ENCODE results near the gene MARCHF9. TPM values are rescaled to one million over a fixed set of nuclear protein-coding genes. Genes with fewer than 3 reads are reported as not detected.
A peak's percentile ranks its signal among the peaks of the same experiment; 100 is the strongest.

MARCHF9 gene
- total RNA-seq, 1 donor = 2.6 TPM

GRCh38 chr12:57725851-57726150 is 29.1 kb upstream of the MARCHF9 start:
- no peak for DNase-seq (ENCODE audit: low read depth)
- TF ChIP-seq, protein P1, sequence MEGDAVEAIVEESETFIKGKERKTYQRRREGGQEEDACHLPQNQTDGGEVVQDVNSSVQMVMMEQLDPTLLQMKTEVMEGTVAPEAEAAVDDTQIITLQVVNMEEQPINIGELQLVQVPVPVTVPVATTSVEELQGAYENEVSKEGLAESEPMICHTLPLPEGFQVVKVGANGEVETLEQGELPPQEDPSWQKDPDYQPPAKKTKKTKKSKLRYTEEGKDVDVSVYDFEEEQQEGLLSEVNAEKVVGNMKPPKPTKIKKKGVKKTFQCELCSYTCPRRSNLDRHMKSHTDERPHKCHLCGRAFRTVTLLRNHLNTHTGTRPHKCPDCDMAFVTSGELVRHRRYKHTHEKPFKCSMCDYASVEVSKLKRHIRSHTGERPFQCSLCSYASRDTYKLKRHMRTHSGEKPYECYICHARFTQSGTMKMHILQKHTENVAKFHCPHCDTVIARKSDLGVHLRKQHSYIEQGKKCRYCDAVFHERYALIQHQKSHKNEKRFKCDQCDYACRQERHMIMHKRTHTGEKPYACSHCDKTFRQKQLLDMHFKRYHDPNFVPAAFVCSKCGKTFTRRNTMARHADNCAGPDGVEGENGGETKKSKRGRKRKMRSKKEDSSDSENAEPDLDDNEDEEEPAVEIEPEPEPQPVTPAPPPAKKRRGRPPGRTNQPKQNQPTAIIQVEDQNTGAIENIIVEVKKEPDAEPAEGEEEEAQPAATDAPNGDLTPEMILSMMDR (IDR thresholded peaks at IDR 0.05; ENCODE audit: insufficient read depth, low read depth, low read length) = no peak
- H3K4me3 ChIP-seq (ENCODE audit: low read depth, low read length) = peak overlapping the region; percentile 86

GRCh38 chr12:57726151-57726883 is 28.6 kb upstream of the MARCHF9 start:
- TF ChIP-seq, protein P1 (IDR thresholded peaks at IDR 0.05; ENCODE audit: insufficient read depth, low read depth, low read length) = peak; percentile 92

DNA sequence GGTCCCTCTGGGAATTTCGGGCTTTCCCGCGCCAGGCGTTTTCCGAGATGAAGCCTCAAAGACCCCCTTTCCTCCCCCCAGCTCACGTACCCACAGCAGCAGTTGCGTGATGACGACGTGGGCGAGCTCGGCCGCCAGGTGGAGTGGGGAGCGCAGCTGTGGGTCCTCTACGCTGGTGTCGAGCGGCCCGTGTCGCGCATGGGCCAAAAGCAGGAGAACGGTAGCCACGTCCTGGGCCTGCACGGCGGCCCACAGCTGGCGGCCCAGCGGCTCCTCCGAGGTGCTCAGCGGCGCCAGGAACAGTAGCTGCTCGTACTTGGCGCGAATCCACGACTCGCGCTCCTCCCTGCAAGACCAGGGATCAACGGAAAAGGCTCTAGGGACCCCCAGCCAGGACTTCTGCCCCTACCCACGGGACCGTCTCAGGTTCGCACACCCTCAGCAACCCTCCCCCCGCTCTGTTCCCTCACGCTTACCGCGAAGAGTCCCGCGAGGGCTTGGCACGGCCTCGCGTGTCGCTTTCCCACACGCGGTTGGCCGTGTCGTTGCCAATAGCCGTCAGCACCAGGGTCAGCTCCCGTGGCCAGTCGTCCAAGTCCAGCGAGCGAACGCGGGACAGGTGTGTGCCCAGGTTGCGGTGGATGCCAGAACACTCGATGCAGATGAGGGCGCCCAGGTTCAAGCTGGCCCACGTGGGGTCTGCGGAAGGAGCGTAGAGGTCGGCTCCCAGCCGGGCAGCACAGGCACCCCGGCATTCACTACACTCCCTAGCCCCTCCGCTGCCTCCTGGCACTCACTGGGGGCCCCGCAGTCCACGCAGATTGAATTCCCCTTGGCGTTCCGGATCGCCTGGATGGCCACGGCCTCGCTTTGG is 27.8 kb upstream of the MARCHF9 start:
- H3K4me3 ChIP-seq (ENCODE audit: low read depth, low read length) = peak overlapping the region; percentile 86
- TF ChIP-seq, protein P1 (IDR thresholded peaks at IDR 0.05; ENCODE audit: insufficient read depth, low read depth, low read length) = peak; percentile 52
- DNase-seq (ENCODE audit: low read depth) = peak; percentile 26

More at GRCh38 chr12:57726151-57726883, 28.6 kb upstream of the MARCHF9 start:
- peak; percentile 87 for DNase-seq (ENCODE audit: low read depth)
- peak overlapping the region; percentile 86 for H3K4me3 ChIP-seq (ENCODE audit: low read depth, low read length)

DNA sequence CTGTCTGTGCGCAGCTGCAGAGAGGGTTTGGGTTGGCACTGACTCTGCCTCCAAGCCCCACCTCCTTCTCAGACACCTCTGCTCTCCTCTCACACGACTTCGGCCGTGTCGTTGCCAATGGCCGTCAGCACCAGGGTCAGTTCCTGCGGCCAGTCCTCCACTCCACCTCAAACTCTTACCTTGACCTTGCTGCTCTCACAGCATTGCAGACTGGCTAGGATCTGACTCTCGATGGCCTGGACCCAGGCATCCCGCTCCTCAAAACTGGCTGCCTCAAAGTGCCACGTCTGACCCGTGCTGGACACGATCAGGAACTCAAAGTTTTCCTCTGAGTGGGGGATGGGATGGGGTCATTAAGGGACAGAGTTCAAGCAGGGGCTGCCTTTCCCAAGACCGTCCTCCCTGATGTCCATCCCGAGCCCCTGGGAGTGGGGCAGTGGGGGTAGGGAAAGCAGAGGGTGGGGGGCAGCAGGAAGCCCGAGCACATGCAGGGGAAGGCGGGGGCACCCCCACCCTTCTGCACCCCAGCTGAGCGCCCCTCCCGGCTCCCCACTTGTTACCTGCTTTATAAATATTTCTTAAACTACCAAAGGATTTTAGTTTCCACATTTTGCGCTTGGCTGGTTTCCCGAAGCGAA is 27.0 kb upstream of the MARCHF9 start:
- no peak for DNase-seq (ENCODE audit: low read depth)
- TF ChIP-seq, protein P1 (IDR thresholded peaks at IDR 0.05; ENCODE audit: insufficient read depth, low read depth, low read length) = no peak
- H3K4me3 ChIP-seq (ENCODE audit: low read depth, low read length) = no peak overlapping the region

DNA sequence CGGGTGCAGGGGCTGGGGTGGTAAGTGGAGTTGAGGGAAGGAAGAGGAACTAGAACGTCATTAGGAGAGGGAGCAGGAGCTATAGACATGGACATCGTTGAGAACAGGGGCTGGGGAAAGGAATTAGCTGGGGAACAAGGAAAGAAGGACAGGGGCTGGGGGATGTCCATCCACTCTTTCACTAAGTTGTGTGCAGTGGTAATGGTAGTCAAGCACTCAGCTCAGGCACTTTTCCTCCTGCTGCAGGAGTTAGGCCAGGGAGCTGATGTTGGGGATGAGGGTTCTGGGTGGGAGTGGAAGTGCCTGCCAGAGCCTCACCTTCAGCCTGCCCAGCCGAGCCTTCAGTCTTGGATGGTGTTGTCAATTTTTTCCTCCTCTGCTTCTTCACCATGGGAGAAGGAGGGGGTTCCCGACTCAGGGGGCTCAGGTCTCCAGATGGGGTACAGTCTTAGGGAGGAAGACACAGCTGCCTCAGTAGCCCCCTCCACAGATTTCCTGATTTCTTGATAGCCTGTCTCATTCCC is 25.5 kb upstream of the MARCHF9 start:
- TF ChIP-seq, protein P1 (IDR thresholded peaks at IDR 0.05; ENCODE audit: insufficient read depth, low read depth, low read length) = no peak
- no peak for DNase-seq (ENCODE audit: low read depth)
- no peak overlapping the region for H3K4me3 ChIP-seq (ENCODE audit: low read depth, low read length)

- no peak for DNase-seq (ENCODE audit: low read depth)
- TF ChIP-seq, protein P1 (IDR thresholded peaks at IDR 0.05; ENCODE audit: insufficient read depth, low read depth, low read length) = no peak
- no peak overlapping the region for H3K4me3 ChIP-seq (ENCODE audit: low read depth, low read length)
These were observed 24.4 kb upstream of the MARCHF9 start for GRCh38 chr12:57730336-57731067.
